Measurements from ENCODE around the gene CALHM6.

- TF ChIP-seq GATA2 (IDR thresholded peaks at IDR 0.05; ENCODE audit: low read depth, low read length) (no peak), GATA3 (IDR thresholded peaks at IDR 0.05; ENCODE audit: low read depth, low read length) (no peak)
Observed at GRCh38 chr6:116472706-116473105, 11.5 kb downstream of the CALHM6 start.

Data from SH-SY5Y (cell line).